Keratinocyte (primary cell): ENCODE data around the gene PPIP5K2. TPM values are rescaled to one million over a fixed set of nuclear protein-coding genes. Genes with fewer than 3 reads are reported as not detected.
A peak's percentile ranks its signal among the peaks of the same experiment; 100 is the strongest.

Experiments used
- DNase-seq: peaks from one replicate; pipeline ENCODE4 v3.0.0-alpha.2; 2011; ENCODE audit warnings: low read depth, missing footprints, low spot score
- FAIRE-seq: peaks from 2 replicates; lab custom pipeline; 2011; peaks lifted over from hg19 to GRCh38; lab: Jason Lieb, UNC
- H2AFZ ChIP-seq: 2 replicates; pipeline ENCODE4 v1.6.0; 2012; ENCODE audit warnings: low read length, control low read depth, inconsistent platforms; ENCODE audit not compliant: control insufficient read depth
- H3K27ac ChIP-seq: 2 replicates; pipeline ENCODE4 v1.5.1; 2011; ENCODE audit warnings: low read length; ENCODE audit not compliant: control insufficient read depth, insufficient read depth
- H3K27me3 ChIP-seq: 3 replicates; pipeline ENCODE4 v1.6.0; 2011; ENCODE audit warnings: low read length; ENCODE audit not compliant: control insufficient read depth, insufficient read depth; ENCODE audit errors: extremely low read depth
- H3K36me3 ChIP-seq, 2 experiments: 2 replicates in 1 of 2; 3 replicates in 1 of 2; pipeline ENCODE4 v1.5.1; 2011; ENCODE audit warnings: low read length in 2 of 2, mild to moderate bottlenecking in 1 of 2; ENCODE audit not compliant: control insufficient read depth in 2 of 2, insufficient read depth in 2 of 2; ENCODE audit errors: extremely low read depth in 1 of 2
- H3K4me1 ChIP-seq: 3 replicates; pipeline ENCODE4 v1.5.1; 2011; ENCODE audit warnings: low read length; ENCODE audit not compliant: control insufficient read depth, insufficient read depth; ENCODE audit errors: extremely low read depth
- H3K4me2 ChIP-seq: 3 replicates; pipeline ENCODE4 v1.6.0; 2011; ENCODE audit warnings: low read depth, low read length; ENCODE audit not compliant: control insufficient read depth, insufficient read depth; ENCODE audit errors: extremely low read depth
- H3K4me3 ChIP-seq, 3 experiments: fragments of 200-600 bp in 1 of 3; sonication (generic) in 1 of 3; 2 replicates in 2 of 3; 3 replicates in 1 of 3; pipeline ENCODE4 v1.5.1; 2011 to 2016; ENCODE audit warnings: low read length in 3 of 3, mild to moderate bottlenecking in 3 of 3, control low read depth in 2 of 3, inconsistent platforms in 1 of 3, low read depth in 1 of 3, mixed read lengths in 1 of 3, mixed run types in 1 of 3, moderate library complexity in 1 of 3; ENCODE audit not compliant: control insufficient read depth in 2 of 3, insufficient read depth in 2 of 3; ENCODE audit errors: extremely low read depth in 1 of 3
- H3K79me2 ChIP-seq: 2 replicates; pipeline ENCODE4 v1.6.0; 2012; ENCODE audit warnings: low read length; ENCODE audit not compliant: control insufficient read depth, insufficient read depth
- H3K9ac ChIP-seq: 3 replicates; pipeline ENCODE4 v1.6.0; 2011; ENCODE audit warnings: low read length; ENCODE audit not compliant: control insufficient read depth, insufficient read depth; ENCODE audit errors: extremely low read depth
- H3K9me1 ChIP-seq: 3 replicates; pipeline ENCODE4 v1.6.0; 2011; ENCODE audit warnings: low read length; ENCODE audit not compliant: control insufficient read depth, insufficient read depth; ENCODE audit errors: extremely low read depth
- H3K9me3 ChIP-seq: 2 replicates; pipeline ENCODE4 v1.5.1; 2012; ENCODE audit warnings: low read depth, low read length; ENCODE audit not compliant: control insufficient read depth
- H4K20me1 ChIP-seq: 3 replicates; pipeline ENCODE4 v1.6.0; 2011; ENCODE audit warnings: low read length; ENCODE audit not compliant: control insufficient read depth, insufficient read depth; ENCODE audit errors: extremely low read depth
- EZH2 ChIP-seq: IDR thresholded peaks from one replicate; pipeline ENCODE4 v1.6.1; 2012; ENCODE audit warnings: inconsistent platforms, mild to moderate bottlenecking, low read length, moderate library complexity
- dilution Hi-C: fragments of 300-500 bp; cut with MboI; formaldehyde crosslinking; loops from one replicate; pipeline ENCODE4 v1.7.0; 2020; ENCODE audit warnings: low sequenced_read_pairs; ENCODE audit not compliant: extremely low pct_ligation_motif_present
- polyA plus RNA-seq, 5 experiments: library from polyadenylated mRNA; depleted of rRNA in 3 of 5; stranded (reverse) in 3 of 5; stranded (forward) in 1 of 5; unstranded in 1 of 5; fragments of >200 nt; gene quantifications; 1 replicate in 1 of 5; 2 replicates in 3 of 5; 3 replicates in 1 of 5; pipeline versions ENCODE4 v1.2.1 to v1.2.3, GENCODE V29; 2011 to 2012; ENCODE audit warnings: missing spikeins in 2 of 5, low read depth in 1 of 5, low replicate concordance in 1 of 5
- TF ChIP-seq, protein P1 (sequence below), 3 experiments: IDR thresholded peaks in 1 of 3; conservative IDR thresholded peaks in 1 of 3; optimal IDR thresholded peaks in 1 of 3; 2 replicates in 2 of 3; 3 replicates in 1 of 3; pipeline versions ENCODE3 to v1.5.1; 2011; ENCODE audit warnings: low read length in 3 of 3, mild to moderate bottlenecking in 3 of 3, moderate library complexity in 2 of 3, control low read depth in 1 of 3, inconsistent platforms in 1 of 3; ENCODE audit not compliant: insufficient read depth in 2 of 3; ENCODE audit errors: extremely low read depth in 1 of 3

PPIP5K2 gene
- polyA plus RNA-seq, 1 donor (not counting 4 experiments of a cell fraction or from before 2014, with no cell fraction given), result 27.8 TPM

DNA sequence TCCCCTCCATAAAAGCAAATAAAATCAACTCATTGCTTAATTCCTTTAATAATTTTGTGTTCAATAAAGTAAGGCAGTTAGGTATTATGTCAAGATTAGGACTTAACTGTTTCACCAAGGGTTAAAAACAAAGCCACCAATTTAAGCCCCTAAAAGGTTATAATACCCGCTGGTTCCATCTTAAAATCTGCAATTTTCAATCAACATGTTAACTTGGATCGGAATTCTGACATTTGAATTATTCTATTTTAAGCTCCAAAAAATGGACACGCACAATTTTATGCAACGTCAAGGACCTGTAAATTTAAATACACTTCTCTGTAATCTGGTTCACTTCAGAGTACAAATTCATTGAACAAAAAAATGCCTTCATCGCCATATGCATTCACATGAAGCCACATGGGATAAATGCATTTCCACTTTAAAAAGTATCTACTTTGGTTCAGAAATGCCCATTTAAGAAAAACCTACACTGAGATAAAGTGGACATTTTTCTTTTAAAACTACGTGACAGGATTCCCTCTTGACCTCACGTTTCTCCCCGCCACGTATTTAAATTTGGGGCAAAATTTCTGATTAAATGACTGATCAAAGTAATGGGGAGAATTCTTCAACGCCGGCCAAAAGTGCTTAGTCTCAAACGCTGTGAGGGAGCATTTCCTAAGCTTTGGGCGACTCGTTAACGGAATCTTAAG lies 884 bp upstream of the PPIP5K2 start:
- DNase-seq (no peak), FAIRE-seq (peak; percentile 49)
- Histone ChIP-seq H3K4me1 (peaks cover 5% of the 10 kb centered on the region), H3K36me3 (no peaks in the 10 kb centered on the region), H3K4me3 (peak overlapping the region; percentile 64 to 98 (median 97)), H3K27ac (peak overlapping the region; percentile 99), H3K9me3 (no peaks in the 10 kb centered on the region), H3K4me2 (peak overlapping the region; percentile 92), H3K9me1 (no peaks in the 10 kb centered on the region), H3K79me2 (peaks cover 53% of the 10 kb centered on the region), H4K20me1 (no peaks in the 10 kb centered on the region), H3K9ac (peak overlapping the region; percentile 96), H2AFZ (peak overlapping the region; percentile 99), H3K27me3 (no peaks in the 10 kb centered on the region)
- dilution Hi-C loops, result no loop called here
- no peak for TF ChIP-seq EZH2
- TF ChIP-seq, protein P1, sequence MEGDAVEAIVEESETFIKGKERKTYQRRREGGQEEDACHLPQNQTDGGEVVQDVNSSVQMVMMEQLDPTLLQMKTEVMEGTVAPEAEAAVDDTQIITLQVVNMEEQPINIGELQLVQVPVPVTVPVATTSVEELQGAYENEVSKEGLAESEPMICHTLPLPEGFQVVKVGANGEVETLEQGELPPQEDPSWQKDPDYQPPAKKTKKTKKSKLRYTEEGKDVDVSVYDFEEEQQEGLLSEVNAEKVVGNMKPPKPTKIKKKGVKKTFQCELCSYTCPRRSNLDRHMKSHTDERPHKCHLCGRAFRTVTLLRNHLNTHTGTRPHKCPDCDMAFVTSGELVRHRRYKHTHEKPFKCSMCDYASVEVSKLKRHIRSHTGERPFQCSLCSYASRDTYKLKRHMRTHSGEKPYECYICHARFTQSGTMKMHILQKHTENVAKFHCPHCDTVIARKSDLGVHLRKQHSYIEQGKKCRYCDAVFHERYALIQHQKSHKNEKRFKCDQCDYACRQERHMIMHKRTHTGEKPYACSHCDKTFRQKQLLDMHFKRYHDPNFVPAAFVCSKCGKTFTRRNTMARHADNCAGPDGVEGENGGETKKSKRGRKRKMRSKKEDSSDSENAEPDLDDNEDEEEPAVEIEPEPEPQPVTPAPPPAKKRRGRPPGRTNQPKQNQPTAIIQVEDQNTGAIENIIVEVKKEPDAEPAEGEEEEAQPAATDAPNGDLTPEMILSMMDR (optimal IDR thresholded peaks at IDR 0.05 in 1 of 3, IDR thresholded peaks at IDR 0.05 in 1 of 3, conservative IDR thresholded peaks at IDR 0.05 in 1 of 3; ENCODE audit: extremely low read depth in 1 of 3, insufficient read depth in 2 of 3, low read length in 3 of 3), result no peak

DNA sequence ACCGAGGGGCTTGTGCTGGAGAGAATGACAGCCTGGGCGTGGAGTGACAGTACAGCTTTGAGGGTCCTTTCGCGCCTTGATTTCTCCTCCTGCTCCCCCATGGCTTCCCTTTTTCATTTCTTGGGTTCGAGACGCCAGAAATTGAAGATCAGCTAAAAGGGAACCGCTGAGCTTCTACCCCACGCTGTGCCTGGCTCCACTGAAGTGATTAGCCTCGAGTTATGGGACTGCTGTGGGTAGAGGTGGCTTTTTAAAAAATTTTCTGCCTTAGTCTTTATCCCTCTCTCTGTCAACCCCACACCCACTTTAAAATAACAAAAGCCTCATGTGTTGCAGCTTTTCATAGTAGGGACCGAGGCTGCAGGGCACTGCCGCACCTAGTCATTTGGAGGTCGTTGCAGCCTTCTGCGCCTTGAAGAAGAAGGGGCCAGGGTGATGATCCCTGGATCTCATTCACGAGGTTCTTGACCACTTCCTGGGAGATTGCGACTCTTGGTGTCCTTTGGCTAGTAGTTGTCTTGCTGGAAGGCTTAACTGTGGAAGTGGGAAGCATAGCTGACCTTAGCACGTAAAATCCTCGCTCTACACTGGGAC lies 603 bp downstream of the PPIP5K2 start:
- Histone ChIP-seq H3K4me3 (peak overlapping the region; percentile 64 to 98 (median 97)), H2AFZ (peak overlapping the region; percentile 99), H3K4me1 (peaks cover 5% of the 10 kb centered on the region), H3K27me3 (no peaks in the 10 kb centered on the region), H3K9me3 (no peaks in the 10 kb centered on the region), H3K9me1 (no peaks in the 10 kb centered on the region), H3K27ac (peak overlapping the region; percentile 99), H4K20me1 (no peaks in the 10 kb centered on the region), H3K4me2 (peak overlapping the region; percentile 89), H3K79me2 (peaks cover 45% of the 10 kb centered on the region), H3K36me3 (no peaks in the 10 kb centered on the region), H3K9ac (peak overlapping the region; percentile 96)
- no peak for FAIRE-seq
- dilution Hi-C loops, result no loop called here
- no peak for DNase-seq
- no peak for TF ChIP-seq EZH2
- TF ChIP-seq, protein P1 (optimal IDR thresholded peaks at IDR 0.05 in 1 of 3, IDR thresholded peaks at IDR 0.05 in 1 of 3, conservative IDR thresholded peaks at IDR 0.05 in 1 of 3; ENCODE audit: extremely low read depth in 1 of 3, insufficient read depth in 2 of 3, low read length in 3 of 3), result no peak
